Measurements from ENCODE around the gene IKZF4.
"Not testable (repeated sequence)": the region's sequence is repeated elsewhere in the genome, so short reads cannot be mapped to it uniquely, and the experiment has no call there.

IKZF4 gene

DNA sequence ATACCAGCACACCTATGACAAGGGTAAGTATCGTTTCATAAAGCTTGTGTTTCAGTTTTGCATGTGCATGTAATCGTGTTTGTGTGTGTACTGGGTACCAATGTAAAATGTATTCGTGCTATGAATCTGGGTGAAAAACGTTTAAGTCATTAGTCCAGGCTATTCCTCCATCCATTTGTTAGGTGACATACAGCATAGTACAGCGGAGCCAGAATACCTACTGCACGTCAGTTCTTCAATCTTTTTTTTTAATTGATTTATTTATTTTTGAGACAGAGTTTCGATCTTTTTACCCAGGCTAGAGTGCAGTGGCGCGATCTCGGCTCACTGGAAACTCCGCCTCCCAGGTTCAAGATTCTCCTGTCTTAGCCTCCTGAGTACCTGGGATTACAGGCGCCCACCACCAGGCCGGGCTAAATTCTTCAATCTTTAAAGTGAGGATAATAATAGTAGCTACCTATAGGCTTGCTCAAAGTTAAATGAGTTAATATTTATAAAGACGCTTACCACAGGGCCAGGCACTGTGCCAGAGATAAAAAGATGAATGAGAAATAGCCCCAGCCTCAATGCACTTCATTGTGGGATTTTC, 20.2 kb downstream of the IKZF4 start:
- peak in 1 of 2 experiments; percentile 36 for DNase-seq

GRCh38 chr12:56041552-56042429, 20.9 kb downstream of the IKZF4 start, which contains the start of gene RPS26:
Gene RPS26 (plus strand): TSS chr12:56041918. CDS start chr12:56042167, 249 bp downstream.
- peak; percentile 92 to 94 for DNase-seq

DNA sequence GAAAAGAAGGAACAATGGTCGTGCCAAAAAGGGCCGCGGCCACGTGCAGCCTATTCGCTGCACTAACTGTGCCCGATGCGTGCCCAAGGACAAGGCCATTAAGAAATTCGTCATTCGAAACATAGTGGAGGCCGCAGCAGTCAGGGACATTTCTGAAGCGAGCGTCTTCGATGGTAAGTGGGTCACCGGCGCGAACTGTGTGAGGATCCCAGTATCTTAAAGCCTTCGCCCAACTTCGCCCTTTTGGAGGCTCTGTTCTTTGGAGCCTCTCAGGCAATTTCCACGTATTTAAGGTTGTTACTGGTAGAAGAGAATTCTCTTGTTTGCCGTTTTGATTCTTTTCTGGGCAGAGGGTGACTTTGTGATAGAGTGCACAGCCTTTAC, 21.6 kb downstream of the IKZF4 start:
- peak in 1 of 2 experiments; percentile 32 for DNase-seq

- no peak for DNase-seq
Measured at GRCh38 chr12:56042843-56043242, 22.0 kb downstream of the IKZF4 start.

GRCh38 chr12:56046027-56046780, 25.4 kb downstream of the IKZF4 start:
- DNase-seq = peak; percentile 38 to 44

DNA sequence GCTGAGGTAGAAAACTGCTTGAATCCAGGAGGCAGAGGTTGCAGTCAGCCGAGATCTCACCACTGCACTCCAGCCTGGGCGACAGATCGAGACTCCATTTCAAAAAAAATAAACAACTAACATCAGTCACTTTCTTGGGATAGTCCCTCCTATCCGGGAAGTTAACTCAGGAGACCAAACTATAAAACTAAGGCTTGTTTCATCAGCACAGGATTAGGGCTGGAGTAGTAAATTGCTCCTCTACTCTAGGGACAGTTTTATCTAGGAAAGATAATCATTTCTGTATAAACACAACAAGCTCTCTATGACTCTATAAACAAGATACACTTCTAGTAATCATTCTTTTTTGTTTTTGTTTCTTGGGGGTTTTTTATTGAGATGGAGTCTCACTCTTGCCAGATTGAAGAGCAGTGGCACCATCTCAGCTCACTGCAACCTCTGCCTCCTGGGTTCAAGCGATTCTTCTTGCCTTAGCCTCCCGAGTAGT, 32.6 kb downstream of the IKZF4 start:
- DNase-seq = no peak

DNA sequence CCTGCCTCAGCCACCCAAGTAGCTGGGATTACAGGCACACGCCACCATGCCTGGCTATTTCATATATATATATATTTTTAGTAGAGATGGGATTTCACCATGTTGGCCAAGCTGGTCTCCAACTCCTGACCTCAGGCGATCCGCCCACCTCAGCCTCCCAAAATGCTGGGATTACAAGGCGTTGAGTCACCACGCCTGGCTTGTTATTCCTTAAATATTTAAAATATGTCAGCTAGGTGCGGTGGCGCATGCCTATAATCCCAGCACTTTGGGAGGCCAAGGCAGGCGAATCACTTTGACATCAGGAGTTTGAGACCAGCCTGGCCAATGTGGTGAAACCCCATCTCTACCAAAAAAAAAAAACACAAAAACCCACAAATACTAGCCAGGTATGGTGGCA, 39.1 kb downstream of the IKZF4 start:
- not testable (repeated sequence) for DNase-seq

- no peak for DNase-seq
Measured at GRCh38 chr12:56061982-56062381, 41.1 kb downstream of the IKZF4 start.

DNA sequence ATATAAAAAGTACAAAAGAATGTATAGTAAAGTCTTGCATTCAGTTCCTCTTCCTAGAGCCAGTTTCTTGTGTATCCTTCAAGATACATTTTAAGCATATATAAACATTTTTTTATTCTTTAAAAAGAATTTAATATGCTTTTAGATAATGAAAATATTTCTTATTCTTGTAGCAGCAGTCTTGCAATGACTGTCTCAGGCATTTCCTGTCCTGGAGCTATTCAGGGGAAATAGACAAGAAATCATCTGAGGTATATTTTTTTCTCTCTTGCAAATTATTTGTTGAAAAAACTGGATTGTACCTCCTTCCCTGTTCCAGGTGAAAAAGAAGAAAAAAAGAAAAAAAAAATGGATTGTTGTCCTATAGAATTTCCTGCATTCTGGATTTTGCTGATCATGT, 42.2 kb downstream of the IKZF4 start:
- no peak for DNase-seq

- no peak for DNase-seq
Measured at GRCh38 chr12:56071648-56072047, 50.8 kb downstream of the IKZF4 start.

DNA sequence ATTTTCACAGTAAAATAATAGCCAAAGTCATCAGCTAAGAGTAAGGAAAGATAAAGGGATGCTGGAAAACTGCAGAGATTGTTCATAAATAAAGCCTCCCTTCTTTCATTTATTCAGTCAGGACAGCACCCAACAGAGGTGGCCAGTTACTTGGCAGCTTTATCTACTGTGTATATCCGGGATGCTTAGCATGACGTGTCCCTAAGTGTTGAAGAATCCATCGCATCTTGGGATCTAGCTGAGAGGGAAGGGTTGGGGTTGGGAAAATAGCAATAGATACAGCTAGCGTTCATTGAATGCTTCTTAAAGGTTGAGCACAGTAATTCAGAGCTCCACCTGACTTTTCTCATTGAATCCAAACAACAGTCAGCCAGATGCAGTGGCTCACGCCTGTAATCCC, 53.6 kb downstream of the IKZF4 start:
- no peak for DNase-seq

DNA sequence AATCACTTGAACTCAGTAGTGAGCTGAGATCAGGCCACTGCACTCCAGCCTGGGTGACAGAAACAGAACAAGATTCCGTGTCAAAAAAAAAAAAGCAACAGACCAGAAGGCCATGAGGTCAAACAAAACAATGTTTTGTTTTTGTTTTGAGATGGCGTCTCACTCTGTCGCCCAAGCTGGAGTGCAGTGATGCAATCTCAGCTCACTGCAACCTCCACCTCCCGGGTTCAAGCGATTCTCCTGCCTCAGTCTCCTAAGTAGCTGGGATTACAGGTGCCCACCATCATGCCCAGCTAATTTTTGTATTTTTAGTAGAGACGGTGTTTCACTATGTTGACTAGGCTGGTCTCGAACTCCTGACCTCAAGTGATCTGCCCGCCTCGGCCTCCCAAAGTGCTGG, 57.1 kb downstream of the IKZF4 start:
- not testable (repeated sequence) for DNase-seq

- no peak for DNase-seq
Measured at GRCh38 chr12:56078427-56078826, 57.6 kb downstream of the IKZF4 start.

GRCh38 chr12:56078931-56079722, 58.3 kb downstream of the IKZF4 start:
- DNase-seq = peak; percentile 74 to 75

DNA sequence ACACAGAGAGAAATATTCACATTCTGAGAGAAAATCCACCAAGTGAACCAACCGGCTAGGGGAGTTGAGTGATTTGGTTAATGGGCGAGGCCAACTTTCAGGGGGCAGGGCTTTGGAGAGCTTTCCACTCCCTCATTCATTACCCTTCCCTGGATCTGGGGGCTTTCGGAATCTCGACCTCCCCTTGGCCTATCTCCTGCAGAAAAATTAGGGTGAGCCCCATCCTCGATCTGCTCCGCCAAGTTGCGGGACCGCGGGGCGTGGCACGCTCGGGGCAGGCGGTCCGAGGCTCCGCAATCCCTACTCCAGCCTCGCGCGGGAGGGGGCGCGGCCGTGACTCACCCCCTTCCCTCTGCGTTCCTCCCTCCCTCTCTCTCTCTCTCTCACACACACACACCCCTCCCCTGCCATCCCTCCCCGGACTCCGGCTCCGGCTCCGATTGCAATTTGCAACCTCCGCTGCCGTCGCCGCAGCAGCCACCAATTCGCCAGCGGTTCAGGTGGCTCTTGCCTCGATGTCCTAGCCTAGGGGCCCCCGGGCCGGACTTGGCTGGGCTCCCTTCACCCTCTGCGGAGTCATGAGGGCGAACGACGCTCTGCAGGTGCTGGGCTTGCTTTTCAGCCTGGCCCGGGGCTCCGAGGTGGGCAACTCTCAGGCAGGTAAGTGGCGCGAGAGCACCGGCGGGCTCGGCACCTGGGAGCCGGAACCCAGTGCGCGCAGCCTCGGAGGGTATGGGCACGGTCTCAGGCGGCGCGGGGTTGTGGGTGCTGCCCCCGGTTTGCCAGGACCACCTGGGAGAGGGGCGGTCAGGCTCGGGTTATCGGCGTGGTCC, 59.1 kb downstream of the IKZF4 start, which contains the start of gene ERBB3:
Gene ERBB3, plus strand, starts transcription at position 443 of the 833 bp plus-strand sequence. Its CDS starts 136 bp downstream, at position 579.
- peak; percentile 77 to 84 for DNase-seq

DNA sequence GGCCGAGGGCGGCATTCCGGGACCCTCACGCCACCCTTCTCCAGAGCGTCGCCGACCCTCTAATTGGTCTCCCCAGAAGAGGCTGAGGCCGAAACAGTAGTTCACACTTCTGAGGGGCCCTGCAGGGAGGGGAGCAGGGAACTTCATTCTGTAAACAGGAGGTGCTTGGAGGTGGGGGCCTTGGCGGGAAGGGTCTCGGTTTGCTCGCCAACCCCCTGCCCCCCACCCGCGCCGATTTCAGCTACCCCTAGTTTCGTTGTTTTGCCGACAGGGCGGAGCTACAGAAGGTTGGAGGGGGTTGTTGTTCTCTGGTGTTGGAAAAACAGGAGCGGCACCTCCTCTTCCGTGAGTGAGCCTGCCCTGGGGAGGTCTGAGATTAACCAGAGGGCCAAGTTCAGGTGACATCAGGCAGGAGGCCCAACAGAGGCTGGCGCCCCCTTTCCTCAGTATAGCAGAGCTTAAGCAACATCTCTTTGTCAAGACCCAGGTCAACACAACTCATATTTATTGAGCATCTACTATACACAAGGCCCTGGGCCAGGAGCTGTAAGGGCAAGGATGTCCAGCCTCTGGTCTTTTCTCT, 59.8 kb downstream of the IKZF4 start:
- DNase-seq = no peak

GRCh38 chr12:56081393-56082347, 60.8 kb downstream of the IKZF4 start:
- DNase-seq = no peak

DNA sequence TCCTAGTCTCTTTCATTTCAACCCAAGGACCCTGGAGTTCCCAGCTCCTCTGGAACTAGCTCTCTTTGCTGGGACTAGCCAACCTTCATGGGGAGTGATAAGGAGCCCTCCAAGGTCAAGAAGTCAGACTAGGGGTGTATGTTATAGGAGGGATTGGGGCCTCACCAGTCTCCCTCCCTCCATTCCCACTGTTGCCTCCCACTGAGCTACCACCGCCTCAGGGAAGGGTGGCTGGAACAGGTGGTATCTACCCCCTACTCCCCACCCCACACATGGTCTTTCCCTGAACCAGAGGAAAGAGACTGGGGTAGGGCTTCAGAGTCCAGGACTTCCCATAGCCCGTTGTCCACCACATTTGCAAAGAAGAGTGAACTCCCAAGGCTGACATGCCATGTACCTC, 61.5 kb downstream of the IKZF4 start:
- no peak for DNase-seq

- DNase-seq = no peak
Measured at GRCh38 chr12:56082967-56083366, 62.1 kb downstream of the IKZF4 start.

Measured in activated T-cell treated with anti-CD3 and anti-CD28 coated beads, Interleukin-2, amount 50 U/mL, for 48 hours (primary cell).